SK-N-SH (cell line): Measurements from ENCODE around the gene ITM2A. TPM values are rescaled to one million over a fixed set of nuclear protein-coding genes. Genes with fewer than 3 reads are reported as not detected.

Experiments
- polyA plus RNA-seq, 3 experiments: library from polyadenylated mRNA; depleted of rRNA; stranded (reverse); fragments of >200 nt; gene quantifications; 2 replicates each; pipeline ENCODE4 v1.2.3, GENCODE V29; 2012

ITM2A gene
- polyA plus RNA-seq, 1 of the 3 experiments (the other 2 are of a cell fraction): not detected

Other genes starting within 250 kb of the ITM2A start
- not detected in 2 replicates for gene GPR174, start 222.6 kb downstream of the ITM2A start, polyA plus RNA-seq (2012; rRNA removed)